GM18907 (cell line): ENCODE data around the gene NGEF.

Experiments
- ATAC-seq: cut with Tn5 transposase; IDR thresholded peaks from one replicate; pipeline ENCODE4 v1.9.1; 2021; ENCODE audit warnings: mild to moderate bottlenecking, moderate library complexity; ENCODE audit not compliant: unreplicated experiment

NGEF gene

DNA sequence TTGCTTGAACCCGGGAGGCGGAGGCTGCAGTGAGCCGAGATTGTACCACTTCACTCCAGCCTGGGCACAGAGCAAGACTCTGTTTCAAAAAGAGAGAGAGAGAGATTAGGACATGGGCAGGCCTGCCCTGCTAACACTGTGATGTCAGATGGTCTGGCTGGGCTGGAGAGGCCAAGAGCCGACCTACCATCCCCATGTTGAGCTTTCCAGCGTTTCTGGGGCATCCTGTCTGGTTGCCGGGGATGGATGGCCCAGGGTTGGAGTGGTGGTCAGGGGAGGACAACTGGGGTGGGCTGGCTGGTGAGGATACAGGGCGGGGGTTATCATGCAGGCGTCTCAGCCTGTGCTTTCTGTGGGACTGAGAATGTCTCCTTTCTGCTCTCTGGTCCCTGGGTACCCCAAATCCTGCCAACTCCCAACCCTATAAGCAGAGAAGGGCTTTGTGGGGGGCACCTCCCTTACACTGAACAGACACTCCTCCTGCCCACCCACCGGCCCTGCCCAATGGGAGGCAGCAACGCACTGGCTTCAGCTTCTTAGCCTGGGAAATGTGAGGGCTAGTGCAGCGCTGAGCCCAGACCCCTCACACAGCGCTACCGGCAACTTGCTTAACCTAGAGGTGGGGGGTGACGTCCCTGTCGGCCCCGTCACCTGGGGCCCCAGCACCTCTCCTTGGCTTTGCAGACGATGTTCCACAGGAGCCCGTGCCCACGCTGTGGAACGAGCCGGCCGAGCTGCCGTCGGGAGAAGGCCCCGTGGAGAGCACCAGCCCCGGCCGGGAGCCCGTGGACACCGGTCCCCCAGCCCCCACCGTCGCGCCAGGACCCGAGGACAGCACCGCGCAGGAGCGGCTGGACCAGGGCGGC lies 137.6 kb downstream of the NGEF start:
- no peak for ATAC-seq

DNA sequence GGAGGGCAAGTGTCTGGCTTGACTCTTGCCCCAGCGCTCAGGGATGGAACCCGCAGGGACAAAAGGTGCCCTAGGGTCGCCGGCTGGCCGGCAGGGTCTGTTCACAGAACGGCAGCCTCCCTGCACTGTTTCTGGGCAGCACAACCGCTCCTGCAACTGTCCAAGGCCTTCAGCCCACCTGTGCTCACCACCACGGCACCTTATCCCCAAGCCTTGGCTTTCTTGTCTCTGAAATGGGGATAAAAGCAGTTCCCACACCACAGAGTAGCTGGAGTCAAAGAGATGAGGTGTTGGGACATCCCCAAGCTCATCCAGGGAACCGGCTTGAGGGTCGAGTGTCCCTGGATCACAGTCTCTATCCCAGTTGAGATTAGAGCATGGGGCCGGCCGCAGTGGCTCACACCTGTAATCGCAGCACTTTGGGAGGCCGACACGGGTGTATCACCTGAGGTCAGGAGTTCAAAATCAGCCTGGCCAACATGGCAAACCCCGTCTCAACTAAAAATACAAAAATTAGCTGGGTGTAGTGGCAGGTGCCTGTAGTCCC lies 138.3 kb downstream of the NGEF start:
- ATAC-seq = no peak

DNA sequence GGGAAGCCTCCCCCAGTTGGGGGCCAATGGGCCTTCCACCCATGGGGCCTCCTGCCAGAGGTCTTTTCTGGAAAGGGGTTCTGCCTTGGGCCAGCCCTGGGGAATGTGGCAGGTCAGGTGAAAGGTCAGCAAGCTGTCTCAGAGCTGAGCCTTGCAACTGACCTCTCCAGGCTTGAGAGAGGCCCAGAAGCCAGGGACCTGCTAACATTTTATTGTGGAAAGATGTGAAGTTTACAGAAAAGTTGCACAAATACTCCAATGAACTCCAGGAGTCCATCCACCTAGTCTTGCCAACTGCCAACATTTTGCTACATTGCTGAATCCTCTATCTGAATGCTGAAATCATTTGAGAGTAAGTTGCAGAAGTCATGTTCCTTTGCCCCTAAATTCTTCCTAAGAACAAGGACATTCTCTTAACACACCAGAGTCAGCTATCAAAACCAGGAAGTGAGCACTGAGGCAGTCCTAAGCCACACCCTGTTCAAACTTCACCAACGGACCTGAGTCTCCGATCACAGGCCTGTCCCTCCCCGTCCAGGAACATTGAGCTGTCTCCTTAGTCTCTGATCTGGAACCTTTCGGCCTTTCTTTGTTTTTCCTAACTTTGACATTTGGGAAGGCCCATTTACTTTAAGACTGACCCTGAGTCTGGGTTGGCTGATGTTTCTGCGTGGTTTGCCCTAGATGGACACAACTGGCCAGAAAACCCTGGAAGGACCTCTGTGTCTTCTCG lies 139.0 kb downstream of the NGEF start:
- ATAC-seq = no peak

DNA sequence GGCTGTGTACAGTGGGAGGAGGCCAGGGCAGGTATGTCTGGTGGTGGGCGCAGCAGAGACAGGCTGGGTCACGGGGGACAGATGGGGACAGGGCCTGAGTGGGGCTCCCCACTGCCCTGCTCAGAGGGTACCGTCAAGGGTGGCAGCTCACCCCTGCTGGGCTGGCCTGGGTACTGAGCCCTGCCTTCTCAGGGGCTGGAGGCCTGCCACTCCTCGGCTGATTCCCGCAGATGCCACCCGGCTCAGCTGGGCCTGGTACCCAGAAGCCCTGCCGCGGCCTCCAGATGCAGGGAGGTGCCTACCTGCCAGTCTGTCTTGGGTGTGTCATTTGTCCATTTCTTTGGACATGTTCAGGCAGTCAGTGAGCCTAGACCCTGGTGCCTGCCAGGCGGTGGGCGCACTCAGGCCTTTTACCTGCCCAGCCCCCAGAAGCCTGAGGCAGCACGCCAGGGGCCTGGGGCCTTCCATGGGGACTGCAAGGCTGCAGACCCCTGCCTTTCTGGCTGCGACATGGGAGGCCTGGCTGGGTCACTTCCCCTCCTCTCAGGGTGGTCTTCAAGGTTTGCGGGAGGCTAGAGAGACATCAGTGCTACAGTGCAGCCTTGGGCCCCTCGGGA lies 139.7 kb downstream of the NGEF start:
- ATAC-seq = no peak

DNA sequence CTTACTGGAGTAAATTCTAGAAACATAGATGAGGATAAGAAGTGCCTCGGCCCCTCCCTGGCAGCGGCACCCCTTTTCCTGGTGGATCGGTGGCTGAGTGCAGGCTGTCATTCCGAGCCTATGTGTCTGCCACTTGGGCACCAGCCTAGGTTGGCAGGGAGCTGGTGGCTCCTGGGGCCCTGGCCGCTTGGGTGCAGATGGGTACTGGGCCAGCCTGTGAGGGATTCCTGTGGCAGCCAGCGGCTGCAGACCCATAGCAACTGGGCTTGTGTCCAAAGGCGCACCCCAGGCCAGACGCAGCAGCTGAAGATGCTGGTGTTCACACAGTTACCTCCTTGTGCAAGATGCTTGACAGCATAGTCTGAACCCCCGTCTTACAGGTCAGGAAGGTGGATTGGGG lies 140.2 kb downstream of the NGEF start:
- no peak for ATAC-seq

DNA sequence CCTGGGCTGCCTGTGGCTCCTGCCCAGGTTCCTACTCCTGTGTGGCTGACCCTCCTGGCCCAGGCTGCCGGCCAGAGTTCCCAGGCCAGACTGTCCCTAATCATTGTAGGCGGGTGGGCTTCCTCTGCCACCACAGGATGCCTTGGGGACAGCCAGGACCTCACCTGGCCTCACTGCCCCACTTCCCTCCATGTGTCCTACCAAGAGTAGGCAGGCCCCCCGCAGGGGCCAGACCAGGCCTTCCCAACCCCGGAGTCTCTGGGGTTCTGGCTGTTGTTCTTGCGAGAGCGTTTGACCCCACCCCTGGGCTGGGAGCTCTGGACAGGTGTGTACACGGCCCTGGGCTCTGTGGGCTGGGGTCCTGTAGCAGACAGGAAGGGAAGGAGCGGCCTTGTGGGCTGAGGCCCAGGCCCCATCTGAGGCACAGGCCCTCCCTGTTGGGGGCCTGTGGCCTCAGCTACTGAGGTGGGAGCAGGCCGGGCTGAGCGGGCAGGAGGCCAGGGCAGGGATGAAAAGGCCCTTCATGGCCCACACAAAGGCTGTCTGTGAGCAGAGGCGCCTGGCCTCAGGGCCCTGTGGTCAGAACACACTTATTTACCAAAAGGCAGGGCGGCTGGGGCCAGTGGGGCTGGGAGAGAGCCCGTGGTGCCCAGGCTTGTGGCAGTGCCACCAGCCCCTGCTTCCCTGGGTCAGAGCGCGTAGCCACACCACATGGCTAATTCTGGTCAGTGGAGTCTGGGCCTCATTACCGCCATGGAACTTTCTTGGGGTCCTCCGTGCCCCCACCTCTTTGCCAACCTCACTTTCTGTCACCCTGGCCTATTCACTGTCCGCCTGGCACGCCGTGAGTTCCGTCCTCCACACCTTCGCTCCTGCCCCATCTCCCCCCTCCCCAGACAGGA lies 141.0 kb downstream of the NGEF start:
- no peak for ATAC-seq

DNA sequence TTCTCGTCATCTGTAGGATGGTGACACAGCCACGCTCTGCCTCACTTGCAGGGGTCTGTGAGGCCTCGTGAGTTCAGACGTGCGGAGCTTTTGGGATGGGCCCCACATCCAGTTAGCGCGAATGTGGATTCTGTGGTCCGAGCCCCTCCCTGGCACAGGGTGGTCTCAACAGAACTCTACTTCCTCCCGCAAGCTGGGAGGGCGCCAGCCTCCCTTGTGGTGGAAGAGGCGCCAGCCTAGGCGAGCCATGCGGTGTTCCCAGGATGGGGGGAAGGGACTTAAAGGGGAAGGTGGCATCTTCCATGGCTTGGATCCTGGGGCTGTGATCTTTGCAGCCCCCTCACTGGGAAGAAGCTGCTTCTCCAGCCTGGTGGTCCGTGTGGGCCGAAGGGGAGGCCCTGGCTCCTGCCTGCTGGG lies 141.6 kb downstream of the NGEF start:
- ATAC-seq = no peak

DNA sequence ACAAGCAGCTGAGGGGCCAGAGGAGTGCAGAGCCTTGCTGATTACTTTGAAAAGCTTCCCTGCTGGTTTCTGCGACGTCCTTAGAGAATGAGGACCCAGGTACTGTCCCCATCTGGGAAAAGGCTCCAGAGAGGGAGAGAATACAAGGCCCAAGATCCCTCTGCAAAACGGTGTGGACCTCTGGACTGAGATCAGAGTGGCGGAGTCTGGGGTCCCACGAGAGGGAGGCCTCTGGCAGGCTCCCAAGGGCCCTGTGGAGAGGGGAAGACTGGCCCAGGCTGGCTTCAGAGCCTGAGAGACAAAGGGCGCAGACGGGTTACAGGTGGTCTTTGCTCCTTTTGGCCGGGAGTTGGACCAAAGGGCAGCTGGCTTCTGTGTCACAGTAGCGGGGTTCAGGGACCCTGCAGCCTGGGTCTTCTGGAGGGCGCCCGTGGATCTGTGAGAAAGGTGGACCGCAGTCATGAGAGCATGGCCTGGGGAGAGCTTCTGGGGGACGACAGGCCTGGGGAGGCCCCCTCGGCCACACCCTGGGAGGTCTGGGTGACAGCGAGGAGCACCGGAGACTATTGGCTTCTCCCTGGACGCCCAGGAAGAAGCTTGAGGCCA lies 142.2 kb downstream of the NGEF start:
- no peak for ATAC-seq

DNA sequence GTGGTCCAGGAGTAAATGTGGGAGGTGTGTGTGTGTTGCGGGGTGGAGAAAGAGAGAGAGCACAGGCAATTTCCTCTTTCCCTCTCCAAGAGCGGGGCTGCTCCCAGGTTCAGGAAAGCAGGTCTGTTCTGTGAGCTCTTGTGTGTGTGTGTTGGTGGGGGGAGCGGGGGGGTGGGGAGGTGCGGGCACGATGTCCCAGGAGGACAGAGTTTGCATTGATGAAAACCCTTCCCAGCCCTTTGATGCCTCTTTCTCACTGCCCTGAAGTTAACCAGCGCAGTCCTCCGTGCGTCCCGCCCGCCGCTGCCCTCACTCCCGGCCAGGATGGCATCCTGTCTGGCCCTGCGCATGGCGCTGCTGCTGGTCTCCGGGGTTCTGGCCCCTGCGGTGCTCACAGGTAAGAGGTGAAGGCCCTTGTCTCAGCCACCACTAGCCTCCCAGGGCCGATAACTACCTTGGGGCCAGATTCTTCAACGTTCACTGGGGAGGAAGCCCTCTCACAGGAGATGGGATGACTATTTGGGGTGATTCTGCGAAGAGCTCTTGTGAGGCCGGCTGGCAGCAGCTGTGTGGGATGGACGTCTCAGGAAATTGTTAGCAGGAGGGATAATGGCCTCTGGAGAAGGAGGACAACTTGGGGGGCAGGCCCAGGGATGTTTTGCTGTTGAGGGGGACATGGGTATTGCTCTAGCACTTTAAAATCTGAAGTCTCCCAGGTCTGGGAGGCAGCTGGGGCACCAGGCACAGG lies 142.9 kb downstream of the NGEF start, which contains the start of gene SNORC:
SNORC (plus strand) TSS at position 247 of the 748 bp plus-strand sequence; CDS start at position 325, 78 bp downstream.
- no peak for ATAC-seq

DNA sequence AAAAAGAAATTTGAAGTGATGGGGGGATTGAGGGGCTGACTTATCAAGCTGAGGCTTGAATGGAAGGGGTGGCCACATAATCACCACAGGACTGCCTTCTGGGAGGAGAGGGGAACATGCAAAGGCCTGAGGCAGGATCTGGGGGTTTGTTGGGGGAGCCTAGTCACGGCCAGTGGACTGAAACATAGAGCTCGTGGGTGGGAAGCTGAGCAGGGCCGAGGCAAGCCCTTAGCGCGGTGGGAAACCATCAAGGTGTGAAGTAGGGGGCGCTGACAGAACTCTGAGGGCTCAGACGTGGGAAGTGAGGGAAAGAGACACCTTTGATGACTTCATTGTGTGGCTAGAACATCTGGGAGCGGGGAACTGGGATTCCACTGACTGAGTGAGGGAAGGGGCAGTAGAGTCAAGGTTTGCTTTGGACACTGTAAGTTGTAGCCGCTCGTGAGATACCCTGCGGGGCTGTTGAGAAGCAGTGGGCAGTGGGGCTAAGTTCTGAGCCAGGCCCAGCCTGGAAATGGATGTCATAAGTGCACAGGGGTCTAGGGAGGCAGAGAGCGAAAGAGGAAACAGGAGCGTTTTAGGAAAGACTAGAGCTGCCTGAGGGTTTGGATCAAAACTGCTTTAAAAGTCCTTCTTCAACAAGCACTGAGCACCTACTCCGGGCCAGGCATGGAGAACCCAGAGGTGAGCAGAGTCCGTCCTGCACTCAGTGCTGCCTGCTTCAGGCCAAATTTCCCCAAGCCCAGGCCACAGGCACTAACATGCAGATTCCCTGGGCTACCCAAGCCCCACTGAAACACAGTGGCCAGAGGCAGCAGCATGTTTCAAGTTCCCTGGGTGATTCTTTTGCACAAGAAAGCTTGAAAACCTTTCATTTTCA lies 143.7 kb downstream of the NGEF start:
- no peak for ATAC-seq

DNA sequence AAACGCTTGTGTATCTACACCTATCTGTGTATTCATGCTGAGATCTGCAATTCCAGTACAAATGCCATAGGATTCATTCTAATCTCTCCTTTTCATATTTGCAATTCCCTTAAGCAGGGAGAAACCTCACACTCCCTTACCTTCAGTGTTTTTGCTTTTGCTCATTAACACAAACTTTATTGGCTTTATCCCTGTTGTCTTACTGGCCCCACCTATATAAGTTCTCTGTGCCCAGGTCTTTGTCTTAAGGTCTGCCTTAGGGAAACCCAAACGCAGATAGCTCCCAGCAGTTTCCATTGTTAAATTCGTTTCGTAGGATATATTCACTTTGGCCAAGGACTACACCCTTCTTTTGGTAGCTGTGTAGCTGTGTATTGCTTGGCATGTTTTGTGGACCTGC lies 147.0 kb downstream of the NGEF start:
- ATAC-seq = no peak

DNA sequence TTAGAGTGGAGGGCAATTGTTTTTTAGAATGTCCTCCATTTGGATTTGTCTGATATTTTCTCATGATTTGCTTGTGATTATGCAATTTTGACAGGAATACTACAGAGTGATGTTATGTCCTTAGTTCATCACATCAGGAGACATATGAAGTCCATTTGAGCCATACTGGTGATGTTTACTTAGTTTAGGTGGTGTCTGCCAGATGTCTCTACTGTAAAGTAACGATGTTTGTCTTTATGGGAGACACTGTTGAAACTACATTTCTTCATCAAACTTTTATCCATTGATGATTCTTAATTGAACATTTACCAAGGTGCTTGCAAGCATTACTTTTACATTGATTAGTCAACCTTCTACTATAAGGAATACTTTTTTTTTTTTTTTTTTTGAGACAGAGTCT lies 147.9 kb downstream of the NGEF start:
- no peak for ATAC-seq

DNA sequence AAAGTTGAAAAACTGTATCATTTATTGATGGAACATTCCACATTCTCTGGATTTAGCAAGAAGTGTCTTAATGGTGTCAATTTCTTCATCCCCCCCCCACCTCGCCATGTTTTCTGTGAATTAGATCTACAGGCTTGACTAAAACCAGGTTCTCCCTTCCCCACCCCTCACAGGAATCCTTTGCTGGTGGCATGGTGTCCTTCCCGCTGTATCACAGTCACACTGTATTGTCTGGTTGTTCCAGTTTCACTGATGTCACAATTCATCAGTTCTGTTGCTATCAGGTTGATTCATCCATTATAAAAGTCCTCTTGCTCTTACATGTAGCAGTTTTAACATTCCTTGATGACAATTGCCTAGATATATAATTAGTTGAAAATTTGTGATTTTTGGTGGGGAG lies 149.1 kb downstream of the NGEF start:
- ATAC-seq = no peak

DNA sequence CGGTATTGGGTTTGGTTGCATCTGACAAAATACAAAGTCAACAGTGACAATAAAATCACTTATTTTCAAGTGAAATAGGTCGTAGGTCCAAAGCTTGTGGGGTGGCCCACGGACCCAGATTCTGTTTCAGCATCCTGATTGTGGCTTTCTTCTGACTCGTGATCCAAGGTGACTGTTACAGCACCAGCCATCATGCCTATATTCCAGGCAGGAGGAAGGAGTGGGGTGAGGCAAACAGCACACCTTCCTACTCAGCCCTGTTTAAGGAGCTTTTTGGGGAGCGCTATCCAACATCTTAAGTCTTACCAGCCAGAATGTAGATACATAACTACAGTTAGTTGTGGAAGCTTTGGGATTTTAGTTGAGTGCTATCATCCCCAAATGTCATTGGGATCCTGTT lies 151.7 kb downstream of the NGEF start:
- no peak for ATAC-seq

DNA sequence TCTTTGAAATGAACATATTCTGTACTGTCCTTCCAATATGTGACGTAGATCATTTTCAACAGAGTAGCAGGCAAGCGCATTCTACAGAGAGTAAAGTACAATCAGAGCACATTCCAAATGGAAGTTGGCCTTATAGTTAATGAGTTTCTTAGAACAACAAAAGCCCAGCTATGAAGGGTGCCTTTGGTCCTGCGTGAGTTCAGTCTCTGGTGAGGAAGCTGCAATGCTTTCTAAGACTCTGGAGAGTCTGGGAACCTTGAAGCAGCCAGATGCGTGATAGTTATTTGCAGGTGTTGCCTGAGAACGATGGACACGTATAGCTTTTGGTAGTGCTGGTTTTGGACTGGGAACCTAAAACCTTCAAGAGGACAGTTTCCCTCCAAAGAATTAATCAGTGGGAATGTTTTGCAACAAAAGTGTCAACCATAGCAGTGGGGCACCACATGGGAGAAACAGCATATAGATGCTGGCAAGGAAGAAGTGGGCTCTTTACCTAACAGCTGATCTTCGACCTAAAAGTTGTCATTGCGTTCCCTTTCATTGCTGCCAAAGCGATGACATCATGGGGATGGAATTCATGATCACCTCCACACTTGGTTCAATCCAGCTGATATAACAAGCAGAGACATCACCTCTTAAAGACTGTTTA lies 152.3 kb downstream of the NGEF start:
- no peak for ATAC-seq

DNA sequence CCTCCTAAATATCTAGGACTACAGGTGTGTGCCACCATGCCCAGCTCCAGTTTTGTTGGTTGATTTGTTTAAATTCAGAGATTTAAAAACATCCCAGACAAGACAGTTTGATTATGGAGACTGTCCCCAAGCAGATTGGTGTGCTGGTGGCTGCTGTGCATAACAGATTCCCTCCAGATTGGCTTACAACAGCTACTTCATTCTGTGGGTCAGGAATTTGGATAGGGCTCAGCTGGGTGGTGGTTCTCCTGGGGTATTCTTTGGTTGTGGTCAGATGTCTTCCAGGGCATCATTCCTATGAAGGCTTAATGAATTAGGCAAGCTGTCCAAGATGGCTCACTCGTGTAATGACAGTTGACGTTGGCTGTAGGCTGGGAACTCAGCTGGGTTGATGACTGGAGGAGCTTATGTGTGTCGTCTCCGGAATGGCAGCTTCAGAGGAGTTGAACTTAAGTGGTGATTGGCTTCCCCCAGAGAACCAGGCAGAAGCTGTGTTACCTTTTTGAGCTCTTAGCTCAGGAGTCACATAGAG lies 153.6 kb downstream of the NGEF start:
- no peak for ATAC-seq

DNA sequence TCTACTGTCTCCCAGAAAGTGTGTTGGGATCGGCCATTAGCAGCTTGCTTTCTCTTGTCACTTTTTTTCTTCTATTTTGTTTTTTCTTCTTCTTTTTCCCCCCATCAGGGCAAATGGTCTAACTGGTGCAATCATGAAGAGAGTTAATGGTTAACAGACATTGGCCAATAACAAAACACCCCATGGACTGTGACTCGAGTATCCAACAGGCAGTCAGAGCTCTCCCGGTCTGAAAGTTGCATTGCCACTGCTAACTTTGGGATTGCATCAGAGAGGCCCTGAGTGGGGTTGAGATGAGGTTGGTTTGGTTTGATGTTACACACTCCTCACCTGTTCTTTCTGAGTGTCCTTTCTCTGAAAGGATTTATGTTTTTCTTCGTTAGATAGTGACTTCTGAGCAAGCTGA lies 155.9 kb downstream of the NGEF start:
- ATAC-seq = no peak

DNA sequence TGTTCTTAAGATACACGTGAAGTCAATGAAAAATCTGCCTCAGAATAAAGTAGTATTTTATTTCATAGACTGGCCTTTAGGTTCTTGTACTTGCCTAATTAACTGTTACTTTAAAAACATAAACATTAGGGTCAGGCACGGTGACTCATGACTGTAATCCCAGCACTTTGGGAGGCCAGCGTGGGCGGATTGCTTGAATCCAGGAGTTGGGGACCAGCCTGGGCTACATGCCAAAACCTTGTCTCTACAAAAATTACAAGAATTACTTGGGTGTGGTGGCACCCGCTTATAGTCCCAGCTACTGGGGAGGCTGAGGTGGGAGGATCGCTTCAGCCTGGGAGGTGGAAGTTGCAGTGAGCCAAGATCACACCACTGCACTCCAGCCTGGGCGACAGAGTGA lies 159.0 kb downstream of the NGEF start:
- ATAC-seq = no peak
